Ecto neural progenitor cell (in vitro differentiated cells): ENCODE data around the gene GRK5.

ENCODE experiments used
- DNase-seq: peaks from one replicate; pipeline ENCODE4 v3.0.0-alpha.2; 2018; ENCODE audit warnings: low spot score

Gene GRK5

DNA sequence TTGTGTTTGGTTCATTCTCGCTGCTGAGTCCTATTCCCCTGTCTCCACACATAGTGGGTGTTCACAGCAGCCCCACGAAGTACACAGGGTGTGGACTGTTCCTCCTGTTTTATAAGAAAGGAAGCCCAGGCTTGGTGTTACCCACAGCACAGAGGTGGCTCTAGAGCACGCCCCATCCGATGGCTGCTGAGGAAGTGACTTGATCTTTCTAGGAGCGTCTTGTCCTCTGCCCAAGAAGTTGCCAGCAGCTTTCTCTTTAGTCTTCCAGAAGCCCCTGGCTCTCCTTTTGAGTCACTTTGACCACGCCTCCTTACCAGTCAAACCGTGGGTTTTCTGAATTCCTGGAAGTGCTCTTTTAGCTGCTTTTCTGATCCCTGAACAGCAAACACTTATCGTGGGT, 94.0 kb downstream of the GRK5 start:
- no peak for DNase-seq

DNA sequence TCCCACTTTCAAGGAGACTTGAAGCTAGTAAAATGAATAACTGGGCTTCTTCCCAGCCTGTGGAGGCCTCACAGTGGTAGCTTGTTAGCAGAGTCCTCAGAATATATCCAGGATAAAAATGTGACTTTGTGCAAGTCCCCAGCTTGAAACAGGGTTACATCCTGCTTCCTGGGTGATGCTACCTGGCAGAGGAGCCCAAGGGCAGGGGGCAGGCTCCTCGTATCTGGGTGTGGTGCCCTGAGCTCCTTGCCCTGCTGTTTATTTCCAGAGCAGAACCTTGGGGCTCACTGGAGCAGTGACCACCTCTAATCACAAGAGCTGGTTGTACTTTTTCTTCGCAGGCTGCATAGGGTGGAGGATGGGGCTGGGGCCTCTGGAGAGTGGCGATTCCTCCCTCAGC, 94.8 kb downstream of the GRK5 start:
- DNase-seq: no peak

GRCh38 chr10:119302591-119303253, 95.4 kb downstream of the GRK5 start:
- DNase-seq: no peak

DNA sequence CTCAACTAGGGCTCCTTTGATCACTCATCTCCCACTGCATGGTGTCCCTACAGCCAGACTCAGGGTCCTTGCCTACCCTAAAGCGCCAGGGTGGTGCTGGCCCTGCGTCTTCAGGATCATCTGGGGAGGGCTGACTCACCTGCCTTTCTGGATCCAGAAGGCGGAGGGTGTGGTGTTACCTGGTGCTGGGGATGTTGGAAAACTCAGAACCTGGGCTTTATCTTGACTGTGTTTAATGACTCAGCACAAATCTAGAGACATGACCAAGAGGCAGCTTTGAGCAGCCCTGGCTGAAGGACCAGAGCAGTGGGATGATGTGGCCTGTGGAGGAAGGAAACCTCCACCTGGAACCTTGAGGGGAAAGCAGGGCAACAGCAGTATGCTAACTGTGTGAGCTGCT, 96.5 kb downstream of the GRK5 start:
- DNase-seq: no peak

GRCh38 chr10:119304541-119304940, 97.2 kb downstream of the GRK5 start:
- no peak for DNase-seq

GRCh38 chr10:119305860-119306513, 98.6 kb downstream of the GRK5 start:
- DNase-seq: no peak

DNA sequence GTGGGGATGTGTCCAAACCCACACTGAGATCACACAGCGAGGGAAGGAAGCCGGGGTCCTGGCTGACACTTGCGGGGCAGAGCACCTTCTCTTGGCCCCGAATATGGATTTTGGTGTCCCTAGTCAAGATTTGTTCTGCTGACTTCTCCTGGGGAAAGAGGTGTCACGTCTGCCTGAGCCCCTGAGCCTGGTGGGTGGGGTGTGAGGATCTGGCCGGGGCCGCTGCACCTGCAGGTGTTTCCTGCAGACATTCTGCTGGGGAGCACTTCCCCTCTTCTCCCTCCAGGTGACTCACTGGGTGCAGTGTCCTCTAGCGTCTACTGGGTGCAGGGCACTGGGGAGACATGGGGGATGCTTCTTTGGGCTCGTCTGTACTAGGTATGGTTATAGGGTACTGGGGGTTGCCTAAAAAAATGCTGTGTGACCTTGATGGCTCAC, 99.2 kb downstream of the GRK5 start:
- no peak for DNase-seq

- no peak for DNase-seq
These were observed 99.6 kb downstream of the GRK5 start for GRCh38 chr10:119306986-119307392.

- no peak for DNase-seq
These were observed 100.7 kb downstream of the GRK5 start for GRCh38 chr10:119308089-119308488.

DNA sequence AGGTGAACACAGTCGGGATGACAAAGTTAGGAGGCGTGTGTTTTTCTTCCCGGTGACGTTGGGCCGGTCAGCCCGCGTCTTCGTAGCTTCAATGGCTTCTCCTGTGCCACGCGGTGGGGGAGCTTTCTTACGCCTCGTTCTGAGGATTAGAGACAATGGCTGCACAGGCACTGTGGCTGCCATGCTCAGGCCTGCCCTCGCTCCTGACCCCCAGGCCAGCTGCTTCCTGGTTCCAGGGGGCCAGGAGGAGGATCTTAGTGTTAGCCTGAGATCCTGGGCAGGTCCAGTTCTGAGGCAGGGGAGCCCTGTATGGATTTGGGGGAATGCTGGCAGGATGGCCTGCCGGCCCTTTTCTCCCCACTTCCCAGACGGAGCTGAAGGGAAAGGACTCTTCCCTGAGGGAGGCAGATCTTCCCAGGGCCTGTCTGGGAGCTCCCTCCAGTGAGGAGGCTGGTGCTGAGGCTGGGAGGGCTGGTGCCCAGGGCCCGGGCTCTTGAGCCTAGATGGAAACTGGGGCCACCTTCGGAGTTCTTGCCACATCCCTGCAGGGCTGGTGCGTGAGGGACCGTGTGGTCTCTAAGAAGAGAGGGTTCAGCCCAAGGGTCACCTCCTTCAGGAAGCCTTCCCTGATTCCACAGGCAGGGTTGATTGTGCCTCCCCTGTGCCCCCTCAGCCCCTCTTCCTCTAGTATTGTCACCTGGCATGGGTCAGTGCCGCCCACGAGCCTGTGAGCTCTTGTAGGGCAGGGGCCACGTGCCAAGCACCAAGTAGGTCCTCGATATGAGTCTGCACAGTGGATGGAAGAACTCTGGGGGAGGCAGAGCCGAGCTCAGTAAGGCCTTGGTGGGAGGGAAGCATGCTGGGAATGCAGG, 101.4 kb downstream of the GRK5 start:
- no peak for DNase-seq

GRCh38 chr10:119309423-119309770, 102.0 kb downstream of the GRK5 start:
- DNase-seq: no peak

DNA sequence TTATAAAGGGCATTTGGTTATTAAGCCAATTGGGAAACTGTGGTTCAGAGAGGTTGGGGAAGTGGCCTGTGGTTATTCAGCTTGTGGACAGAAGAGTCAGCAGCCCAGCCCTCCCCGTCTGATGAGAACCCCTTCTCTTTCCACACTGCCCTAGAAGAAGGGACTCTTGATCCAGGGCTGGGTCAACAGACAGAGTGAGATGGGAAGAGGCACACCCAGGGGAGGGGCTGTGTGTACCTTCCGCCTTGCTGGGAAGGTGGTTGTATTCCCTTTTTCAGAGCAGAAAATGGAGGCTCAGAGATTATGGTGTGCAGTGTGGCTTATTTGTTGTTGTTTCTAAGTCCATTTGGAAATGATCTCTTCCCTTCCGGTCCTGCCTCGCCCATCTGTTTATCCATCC, 103.4 kb downstream of the GRK5 start:
- DNase-seq: no peak

GRCh38 chr10:119312241-119312640, 104.9 kb downstream of the GRK5 start:
- DNase-seq: no peak

- DNase-seq: no peak
These were observed 105.7 kb downstream of the GRK5 start for GRCh38 chr10:119313024-119313423.

DNA sequence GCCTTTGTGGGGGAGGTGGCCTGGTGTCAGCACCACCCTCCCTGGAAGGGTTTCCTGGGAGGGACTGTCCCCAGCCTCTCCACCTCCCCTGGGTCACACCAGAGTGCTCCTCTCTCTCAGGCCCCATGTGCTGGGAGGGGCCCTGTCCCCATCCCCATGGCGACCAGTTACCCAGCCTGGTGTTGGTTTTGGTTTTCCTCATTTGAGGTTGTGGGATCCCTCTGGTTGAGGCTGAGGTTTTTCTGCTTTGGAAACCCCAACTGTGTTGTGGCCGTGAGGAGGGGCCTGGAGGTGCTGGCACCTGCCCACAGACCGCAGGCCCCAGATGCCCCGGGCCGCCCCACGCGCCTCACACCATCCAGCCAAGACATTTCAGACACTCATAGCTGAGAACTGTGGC, 106.3 kb downstream of the GRK5 start:
- no peak for DNase-seq

DNA sequence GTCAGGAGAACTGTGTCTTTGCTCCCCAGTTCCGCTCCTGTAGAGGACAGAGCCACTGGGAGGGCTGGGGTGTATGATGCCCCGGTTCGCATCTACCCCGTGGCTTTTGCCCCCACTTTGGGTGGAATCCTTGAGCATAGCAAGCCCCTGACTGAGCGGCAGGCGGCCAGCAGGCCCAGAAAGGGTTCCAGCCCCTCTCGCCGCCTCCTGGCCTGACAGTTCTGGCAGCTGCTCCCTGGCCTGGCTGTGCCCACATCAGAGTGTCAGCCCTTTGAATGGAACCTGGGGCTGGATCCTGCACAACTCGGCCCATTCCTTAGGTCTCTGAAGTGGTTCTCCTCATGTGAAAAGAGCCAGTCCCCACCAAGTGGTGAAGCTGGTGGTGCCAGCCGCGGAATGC, 106.7 kb downstream of the GRK5 start:
- no peak for DNase-seq

DNA sequence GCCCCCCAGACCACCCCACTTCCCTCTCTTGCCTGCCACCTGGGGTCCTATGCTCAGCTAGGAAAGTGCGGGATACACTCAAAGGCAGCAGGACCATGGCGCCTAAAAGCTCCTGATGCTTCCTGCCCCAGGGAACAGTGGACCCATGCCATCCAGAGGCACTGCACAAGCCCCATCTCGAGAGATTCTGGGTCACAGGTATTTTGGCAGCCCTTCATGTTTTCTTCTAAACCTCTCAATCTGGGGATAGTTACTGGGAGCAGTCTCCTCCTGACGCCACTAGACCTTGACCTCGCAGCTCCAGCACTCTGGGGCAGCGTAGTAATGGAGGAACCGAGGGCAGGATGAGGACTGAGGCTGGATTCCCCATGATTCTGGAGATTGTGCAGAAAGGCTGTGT, 107.1 kb downstream of the GRK5 start:
- no peak for DNase-seq

- DNase-seq: no peak
These were observed 108.0 kb downstream of the GRK5 start for GRCh38 chr10:119315128-119316001.

DNA sequence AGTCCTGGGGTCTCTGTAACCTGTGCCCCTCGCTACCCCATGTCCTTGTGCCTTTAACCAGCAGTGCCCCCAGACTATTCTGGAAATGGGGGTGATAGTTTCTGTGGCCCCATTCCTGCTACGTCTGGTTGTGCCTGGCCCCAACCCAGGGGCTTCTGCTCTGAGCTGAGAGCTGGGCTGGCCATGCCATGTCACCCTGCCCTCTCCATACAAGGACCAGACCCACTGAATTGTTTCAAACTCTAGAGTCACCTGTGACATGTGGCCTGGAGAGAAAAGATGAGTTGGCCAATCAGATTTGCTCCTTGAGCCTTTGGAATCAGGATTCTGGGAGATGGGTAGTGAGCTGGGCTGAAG, 108.6 kb downstream of the GRK5 start:
- no peak for DNase-seq

DNA sequence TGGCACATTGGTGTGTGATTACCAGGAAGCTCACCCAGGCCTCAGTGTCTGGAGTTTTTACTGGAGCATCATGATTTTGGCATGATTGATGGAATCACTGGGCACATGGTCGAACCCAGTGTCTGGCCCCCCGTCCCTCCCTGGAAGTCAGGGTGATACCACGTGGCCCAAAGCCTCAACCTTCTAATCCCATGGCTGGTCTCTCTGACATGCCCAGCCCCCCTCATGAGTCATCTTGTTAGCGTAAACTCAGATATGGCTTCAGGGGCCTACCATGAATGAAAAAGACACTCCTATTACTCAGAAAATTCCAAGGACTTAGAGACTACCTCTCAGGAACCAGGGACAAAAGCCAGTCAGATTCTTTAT, 109.3 kb downstream of the GRK5 start:
- DNase-seq: no peak

- no peak for DNase-seq
These were observed 111.2 kb downstream of the GRK5 start for GRCh38 chr10:119318411-119319160.
